ENCODE data around the gene RALGPS1.
"Not testable (repeated sequence)": the region's sequence is repeated elsewhere in the genome, so short reads cannot be mapped to it uniquely, and the experiment has no call there.

Gene RALGPS1

GRCh38 chr9:127136880-127137639 is 222.5 kb downstream of the RALGPS1 start:
- DNase-seq (ENCODE audit: low read depth in 3 of 3) = no peak

DNA sequence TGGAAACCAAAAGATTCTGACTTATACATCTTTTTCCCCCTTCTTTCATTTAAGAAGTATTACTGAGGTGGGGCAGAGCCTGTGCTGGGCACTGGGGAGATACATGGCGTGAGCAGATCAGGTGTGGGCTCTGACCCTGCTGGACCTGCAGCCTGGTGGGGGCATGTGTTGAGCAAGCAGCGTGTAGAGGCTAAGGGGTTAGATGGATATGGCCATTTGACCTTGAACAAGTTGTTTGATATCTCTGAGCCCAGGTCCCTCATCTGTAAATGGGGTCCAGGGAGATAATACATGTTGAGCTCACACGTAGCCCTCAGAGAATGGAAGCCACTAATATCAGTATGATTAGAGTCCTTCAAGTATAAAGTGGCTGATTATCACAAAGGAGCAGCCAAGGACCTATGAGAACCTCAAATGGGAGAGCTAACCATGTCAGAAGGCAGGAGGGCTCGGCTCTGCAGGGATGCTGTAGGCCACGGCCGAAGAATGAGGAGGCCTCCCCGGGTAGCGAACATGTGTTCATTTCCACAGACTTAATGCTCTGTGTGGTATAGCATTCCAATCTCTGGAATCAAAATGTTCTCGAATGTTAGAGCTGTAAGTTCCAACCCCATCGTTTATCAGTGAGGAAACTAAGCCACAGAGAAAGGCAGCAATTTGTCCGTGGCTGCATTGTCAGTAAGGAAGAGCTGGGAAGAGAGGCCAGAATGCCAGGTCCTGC is 223.2 kb downstream of the RALGPS1 start:
- DNase-seq (ENCODE audit: low read depth in 3 of 3) = no peak

DNA sequence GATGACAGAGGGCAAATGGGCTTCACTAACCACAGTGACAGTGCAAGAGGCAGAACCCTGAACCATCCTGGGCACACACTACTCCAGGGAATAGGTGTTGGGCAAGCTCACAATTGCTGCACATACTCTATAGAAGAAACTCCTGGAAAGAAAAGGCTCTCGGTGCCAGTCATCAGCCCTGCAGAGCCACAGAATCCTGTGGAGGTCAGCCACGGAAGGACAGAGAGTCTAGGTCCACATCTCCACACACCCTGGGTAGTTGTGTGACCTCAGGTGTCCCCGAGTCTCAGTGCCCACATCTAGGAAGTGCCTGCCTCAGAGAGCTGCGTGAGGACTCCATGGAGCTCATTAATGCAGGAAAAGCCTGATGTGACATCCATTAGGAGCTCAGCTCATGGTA is 223.9 kb downstream of the RALGPS1 start:
- no peak for DNase-seq (ENCODE audit: low read depth in 3 of 3)

GRCh38 chr9:127139071-127139731 is 224.6 kb downstream of the RALGPS1 start:
- DNase-seq (ENCODE audit: low read depth in 3 of 3) = no peak

DNA sequence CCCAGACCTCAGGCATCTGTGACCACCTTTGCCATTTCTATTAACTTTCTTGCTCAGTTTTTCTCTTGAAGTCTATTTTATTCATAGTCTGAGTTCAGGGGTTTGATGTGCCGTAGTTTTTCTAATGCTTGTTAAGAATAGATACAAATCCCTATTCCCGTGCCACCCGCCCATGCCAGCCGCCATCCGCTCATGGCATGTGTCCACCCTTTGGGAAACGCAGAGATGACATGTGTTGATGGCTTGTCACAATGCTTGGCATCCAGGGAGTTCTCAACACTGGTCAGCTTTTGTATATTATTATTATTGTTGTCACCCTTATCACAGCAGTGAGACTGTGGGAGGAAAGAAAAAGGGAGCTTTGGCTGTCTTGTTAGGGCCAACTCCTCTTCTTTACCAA is 225.2 kb downstream of the RALGPS1 start:
- no peak for DNase-seq (ENCODE audit: low read depth in 3 of 3)

- no peak for DNase-seq (ENCODE audit: low read depth in 3 of 3)
Observed at GRCh38 chr9:127140181-127140580, 225.6 kb downstream of the RALGPS1 start.

DNA sequence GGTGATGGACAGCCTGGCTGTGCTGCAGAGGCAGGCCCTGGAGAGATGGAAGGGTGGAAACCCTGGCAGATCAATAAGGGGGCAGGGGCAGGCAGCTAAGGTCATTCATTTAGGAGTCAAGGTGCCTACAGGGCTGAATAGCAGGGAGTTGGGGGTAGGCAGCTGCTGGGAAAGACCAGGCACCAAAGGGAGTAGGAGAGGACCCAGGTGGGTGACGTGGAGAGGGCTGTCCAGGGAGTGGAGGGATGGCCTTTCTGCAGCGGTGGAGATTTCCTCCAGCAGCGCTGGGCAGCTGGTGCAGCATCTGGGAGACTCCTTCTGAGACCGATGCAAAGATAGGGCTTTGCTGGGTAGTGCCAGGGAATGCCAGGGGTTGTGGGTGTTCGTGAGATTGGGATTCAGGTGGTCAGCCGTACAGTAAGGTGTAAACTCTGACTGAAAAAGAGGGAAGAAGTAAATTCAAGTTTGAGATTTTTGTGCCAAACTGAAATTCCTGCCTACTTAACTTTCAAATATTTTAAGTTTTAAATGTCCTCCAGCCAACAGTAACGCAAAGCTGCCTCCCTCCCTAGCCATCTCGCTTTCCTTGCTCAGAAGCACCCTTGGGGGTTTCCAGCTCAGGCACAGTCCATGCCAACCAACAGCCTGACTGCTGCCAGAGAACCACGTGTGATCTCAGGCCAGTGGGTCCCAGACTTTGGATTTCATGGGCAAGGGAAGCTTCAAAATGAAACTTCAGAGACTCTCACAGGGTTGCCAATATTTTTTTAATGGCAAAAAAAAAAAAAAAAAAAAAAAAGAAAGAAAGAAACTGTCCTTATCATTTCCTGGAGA is 226.5 kb downstream of the RALGPS1 start:
- DNase-seq (ENCODE audit: low read depth in 3 of 3) = no peak

GRCh38 chr9:127142291-127142690 is 227.7 kb downstream of the RALGPS1 start:
- no peak for DNase-seq (ENCODE audit: low read depth in 3 of 3)

DNA sequence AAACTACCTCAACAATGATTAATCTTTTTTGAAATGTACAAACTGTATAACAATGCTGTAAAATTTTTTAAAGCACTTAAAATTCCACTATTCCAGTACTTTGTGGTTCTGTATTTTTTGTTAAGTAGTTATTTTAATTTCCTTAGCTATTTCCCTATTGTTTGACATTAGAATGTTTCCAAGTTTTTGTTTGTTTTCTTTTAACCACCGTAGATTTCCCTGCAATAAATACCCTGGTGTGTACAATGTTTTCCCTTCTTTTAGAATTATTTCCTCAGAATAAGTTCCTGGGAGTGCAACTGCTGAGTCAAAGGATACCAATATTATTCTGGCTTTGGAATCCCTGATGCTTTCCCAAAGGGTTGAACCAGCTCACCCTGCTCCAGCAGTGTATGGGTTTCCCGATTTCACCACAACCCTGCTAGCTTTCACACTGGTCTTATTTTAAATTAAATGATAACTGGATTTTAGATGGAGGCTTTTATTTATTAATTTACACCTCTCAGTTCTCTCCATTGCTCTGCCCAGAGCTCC is 228.4 kb downstream of the RALGPS1 start:
- no peak for DNase-seq (ENCODE audit: low read depth in 3 of 3)

DNA sequence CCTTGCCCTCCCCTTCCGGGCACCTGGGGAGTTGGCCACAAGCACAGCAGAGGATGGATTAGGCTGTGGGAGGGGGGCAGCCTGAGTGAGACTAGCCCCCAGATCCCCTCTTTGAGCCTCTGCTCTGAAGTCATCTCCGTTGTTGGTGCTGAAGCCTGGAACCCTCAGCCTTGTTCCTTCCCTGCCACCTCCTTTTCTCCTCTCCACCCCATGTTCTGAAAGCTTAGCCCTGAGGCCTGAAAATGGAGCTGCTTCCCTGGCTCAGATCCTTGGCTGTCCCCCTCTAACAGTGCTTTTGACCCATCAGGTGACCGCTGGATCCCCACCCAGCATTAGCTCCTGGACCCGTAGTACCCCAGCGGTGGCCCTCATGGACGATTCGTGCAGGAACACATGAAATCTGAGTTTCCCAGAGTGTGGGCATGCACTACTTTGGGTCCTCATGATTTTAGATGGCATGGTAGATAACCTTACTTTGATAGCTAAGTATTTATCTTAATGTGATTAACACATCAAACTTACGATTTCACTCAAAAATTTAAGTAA is 229.4 kb downstream of the RALGPS1 start:
- DNase-seq (ENCODE audit: low read depth in 3 of 3) = no peak

DNA sequence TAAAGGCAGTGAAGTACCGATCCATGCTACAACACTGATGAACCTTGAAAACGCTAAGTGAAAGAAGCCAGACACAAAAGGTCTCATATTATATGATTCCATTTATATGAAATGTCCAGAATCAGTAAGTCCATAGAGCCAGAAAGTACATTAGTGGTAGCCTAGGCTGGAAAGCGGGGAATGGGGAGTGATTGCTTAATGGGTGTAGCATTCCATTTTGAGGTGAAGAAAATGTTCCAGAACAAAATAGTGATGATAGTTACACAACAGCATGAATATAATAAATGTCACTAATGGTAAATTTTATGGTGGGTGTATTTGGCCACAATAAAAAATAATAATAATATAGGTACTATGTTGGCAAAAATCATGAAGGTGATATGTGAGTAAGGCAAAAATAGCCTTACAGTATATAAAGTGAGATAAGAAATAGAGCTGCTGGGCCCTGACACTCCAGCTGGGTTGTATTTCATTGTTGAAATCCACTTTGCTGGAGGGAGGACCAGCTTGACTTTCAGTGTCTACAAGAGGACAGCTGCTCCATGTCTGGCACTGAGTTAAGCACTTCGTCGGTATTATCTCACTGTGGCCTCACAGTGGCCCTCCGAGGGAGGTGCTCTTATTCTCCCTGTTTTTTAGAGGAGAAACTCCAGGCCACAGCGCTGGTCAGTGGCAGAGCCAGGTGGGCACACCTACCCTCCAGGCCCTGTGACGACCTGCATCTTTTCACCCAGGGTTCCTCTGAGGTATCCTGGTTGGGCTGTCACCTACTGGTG is 230.3 kb downstream of the RALGPS1 start:
- no peak for DNase-seq (ENCODE audit: low read depth in 3 of 3)

DNA sequence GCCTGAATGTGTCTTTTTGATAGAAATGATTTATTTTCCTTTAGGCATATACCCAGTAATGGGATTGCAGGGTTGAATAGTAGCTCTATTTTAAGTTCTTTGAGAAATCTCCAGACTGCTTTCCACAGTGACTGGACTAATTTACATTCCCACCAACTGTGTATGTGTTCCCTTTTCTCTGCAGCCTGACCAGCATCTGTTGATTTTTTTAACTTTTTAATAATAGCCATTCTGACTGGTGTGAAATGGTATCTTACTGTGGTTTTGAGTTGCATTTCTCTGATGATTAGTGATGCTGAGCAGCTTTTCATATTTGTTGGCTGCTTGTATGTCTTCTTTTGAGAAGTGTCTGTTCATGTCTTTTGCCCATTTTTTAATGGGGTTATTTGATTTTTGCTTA is 232.3 kb downstream of the RALGPS1 start:
- DNase-seq (ENCODE audit: low read depth in 3 of 3) = not testable (repeated sequence)

DNA sequence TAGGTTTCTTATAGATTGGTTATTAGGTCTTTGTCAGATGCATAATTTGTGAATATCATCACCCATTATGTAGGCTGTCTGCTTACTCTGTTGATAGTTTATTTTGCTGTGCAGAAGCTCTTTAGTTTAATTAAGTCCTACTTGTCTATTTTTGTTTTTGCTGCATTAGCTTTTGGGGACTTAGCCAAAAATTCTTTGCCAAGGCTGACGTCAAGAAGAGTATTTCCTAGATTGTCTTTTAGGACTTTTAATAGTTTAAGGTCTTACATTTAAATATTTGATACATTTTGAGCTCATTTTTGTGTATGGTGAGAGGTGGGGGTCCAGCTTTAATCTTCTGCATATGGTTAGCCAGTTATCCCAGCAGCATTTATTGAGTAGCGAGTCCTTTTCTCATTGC is 232.7 kb downstream of the RALGPS1 start:
- no peak for DNase-seq (ENCODE audit: low read depth in 3 of 3)

DNA sequence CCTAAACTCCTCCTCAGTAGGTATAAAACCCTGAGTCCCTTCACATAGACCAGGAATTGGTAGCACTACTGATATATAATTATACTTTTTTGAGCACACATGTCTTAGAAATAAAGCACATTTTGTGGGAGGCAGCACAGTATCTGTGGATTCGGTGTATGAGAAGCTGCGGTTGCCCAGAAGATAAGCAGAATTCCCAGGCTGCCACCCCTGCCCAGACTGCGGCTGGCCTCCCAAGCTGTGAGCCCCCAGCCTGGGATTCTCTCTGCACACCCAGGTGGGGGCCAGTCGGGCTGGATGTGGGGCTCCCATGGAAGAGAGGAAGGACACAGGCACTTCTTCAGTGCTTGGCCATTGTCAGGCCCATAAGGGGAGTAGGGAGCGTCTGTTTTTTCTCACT is 233.4 kb downstream of the RALGPS1 start:
- DNase-seq (ENCODE audit: low read depth in 3 of 3) = no peak

DNA sequence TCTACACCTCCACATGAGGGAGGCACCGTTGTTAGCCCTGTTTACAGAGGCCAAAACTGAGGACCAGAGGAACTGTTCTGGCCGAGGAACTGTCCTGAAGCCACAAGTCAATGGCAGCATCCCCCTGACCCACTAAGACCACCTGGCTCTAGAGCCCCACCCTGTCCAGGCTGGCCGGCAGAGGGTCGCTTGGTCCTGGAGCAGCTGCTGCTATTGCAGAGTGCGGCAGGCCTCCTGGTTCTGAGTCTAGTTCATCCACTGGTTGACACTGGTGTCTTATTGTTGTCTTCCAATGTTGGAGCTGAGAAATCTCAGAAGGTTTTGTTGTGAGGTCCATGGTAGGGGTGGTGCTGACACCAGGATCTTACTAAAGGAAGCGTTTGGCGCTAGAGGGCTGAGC is 234.4 kb downstream of the RALGPS1 start:
- no peak for DNase-seq (ENCODE audit: low read depth in 3 of 3)

DNA sequence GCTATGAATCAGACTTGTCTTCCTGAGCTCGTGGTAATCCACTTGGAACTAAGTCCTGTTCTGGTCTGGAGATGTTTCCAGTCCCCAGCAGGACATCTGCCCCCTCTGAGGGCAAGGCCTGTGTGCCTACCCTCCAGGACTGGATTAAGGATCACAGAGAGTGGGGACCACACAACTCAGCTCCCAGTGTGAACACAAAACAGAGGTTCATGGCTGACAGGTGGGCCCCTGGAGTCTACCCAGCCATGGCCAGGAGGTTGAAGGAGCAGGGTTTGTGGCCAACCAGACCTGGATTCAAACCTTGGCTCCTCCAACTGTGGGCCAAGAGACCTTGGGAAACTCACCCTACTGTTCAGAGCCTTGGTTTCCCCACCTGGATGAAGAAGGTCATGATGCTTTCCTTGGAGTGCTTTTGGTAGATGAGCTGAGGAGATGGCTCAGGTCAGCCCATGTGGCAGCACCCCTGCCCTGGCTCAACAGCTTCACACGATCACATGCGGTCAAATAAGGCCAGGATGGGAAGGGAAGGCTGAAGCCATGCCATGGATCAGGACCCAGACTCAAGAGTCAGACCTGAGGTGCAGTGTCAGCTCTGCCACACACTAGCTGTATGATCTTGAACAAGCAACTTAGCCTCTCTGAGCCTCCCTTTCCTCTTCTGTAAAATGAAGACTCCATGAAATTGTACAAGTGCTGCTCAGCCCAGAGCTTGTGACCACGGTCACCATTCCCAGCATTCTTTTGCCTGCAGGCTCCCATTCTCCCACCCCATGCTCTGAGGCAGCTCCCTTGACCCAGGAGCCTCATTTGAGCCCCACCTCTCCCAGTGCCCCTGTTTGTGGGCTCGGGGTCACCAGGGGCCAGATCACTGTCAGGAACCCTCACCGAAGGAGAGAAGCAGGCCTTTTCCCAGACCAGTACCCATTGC is 235.1 kb downstream of the RALGPS1 start:
- no peak for DNase-seq (ENCODE audit: low read depth in 3 of 3)

GRCh38 chr9:127153501-127153900 is 238.9 kb downstream of the RALGPS1 start:
- no peak for DNase-seq (ENCODE audit: low read depth in 3 of 3)

GRCh38 chr9:127154003-127154389 is 239.4 kb downstream of the RALGPS1 start:
- DNase-seq (ENCODE audit: low read depth in 3 of 3) = no peak

DNA sequence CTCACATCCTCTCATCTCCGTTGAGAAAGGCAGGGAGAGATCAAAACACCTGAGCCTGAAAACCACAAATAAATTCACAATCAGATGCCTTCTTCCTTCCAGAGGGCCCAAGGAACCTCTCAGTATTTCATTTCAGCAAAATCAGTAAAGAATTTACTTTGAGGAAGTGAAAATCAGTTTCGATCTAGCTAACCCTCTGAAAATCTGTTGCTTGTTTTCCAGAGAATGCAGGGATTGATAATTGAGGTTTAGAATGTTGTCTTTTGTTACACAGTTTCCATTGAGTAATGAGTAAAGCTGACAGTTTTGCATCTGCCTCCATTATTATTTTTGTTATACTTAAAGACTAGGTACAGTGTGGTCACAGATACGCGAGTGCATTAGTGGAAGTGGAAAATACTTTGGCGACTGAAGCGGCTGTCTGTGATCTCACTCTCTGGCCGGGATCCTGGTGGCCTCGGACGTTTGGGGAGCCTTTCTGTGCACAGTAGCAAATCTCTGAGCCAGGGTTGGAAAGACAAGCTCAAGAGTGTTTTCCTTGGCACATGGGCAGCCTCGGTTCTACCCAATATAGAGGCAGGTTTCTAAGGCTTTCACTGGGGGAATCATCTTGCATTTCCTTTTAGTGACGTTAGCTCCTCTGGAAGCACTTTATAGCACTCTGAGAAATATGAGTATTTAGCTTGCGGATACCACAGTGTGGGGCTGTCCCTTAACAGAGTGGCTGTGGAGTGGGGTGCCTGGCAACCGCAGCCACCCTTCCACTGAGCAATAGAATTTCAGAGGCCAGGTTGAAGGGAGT is 240.0 kb downstream of the RALGPS1 start:
- peak in 1 of 3 experiments; percentile 9 for DNase-seq (ENCODE audit: low read depth in 3 of 3)
